Measurements from ENCODE around the gene ROGDI.

The ROGDI gene

GRCh38 chr16:4805231-4805630, 2.8 kb upstream of the ROGDI start:
- Histone ChIP-seq H3K9me3 (ENCODE audit: severe bottlenecking) (no peaks in the 10 kb centered on the region), H3K27ac (ENCODE audit: poor library complexity, severe bottlenecking) (no peak overlapping the region), H3K4me3 (ENCODE audit: severe bottlenecking) (no peak overlapping the region), H3K4me1 (ENCODE audit: insufficient read depth, poor library complexity, severe bottlenecking) (peaks cover 8% of the 10 kb centered on the region), H3K36me3 (ENCODE audit: low read depth) (peaks cover 36% of the 10 kb centered on the region), H3K27me3 (ENCODE audit: insufficient read depth, poor library complexity, severe bottlenecking) (no peaks in the 10 kb centered on the region)
- no peak for ATAC-seq (ENCODE audit: low read depth)
- no peak for TF ChIP-seq CTCF (IDR thresholded peaks at IDR 0.05; ENCODE audit: poor library complexity, severe bottlenecking)
- DNase-seq (ENCODE audit: low spot score), result no peak

- no peak for ATAC-seq (ENCODE audit: low read depth)
- no peak for TF ChIP-seq CTCF (IDR thresholded peaks at IDR 0.05; ENCODE audit: poor library complexity, severe bottlenecking)
Observed at GRCh38 chr16:4803898-4804762, 1.7 kb upstream of the ROGDI start.

GRCh38 chr16:4803401-4803844, 990 bp upstream of the ROGDI start:
- H3K4me1 ChIP-seq (ENCODE audit: insufficient read depth, poor library complexity, severe bottlenecking), result peaks cover 9% of the 10 kb centered on the region
- peak overlapping the region; percentile 54 for H3K4me3 ChIP-seq (ENCODE audit: severe bottlenecking)
- TF ChIP-seq CTCF (IDR thresholded peaks at IDR 0.05; ENCODE audit: poor library complexity, severe bottlenecking), result no peak
- H3K9me3 ChIP-seq (ENCODE audit: severe bottlenecking), result no peaks in the 10 kb centered on the region
- peaks cover 23% of the 10 kb centered on the region for H3K36me3 ChIP-seq (ENCODE audit: low read depth)
- H3K27me3 ChIP-seq (ENCODE audit: insufficient read depth, poor library complexity, severe bottlenecking), result no peaks in the 10 kb centered on the region
- ATAC-seq (ENCODE audit: low read depth) (no peak), DNase-seq (ENCODE audit: low spot score) (no peak)
- H3K27ac ChIP-seq (ENCODE audit: poor library complexity, severe bottlenecking), result peak overlapping the region; percentile 78

More at GRCh38 chr16:4803898-4804762, 1.7 kb upstream of the ROGDI start:
- H3K36me3 ChIP-seq (ENCODE audit: low read depth), result peaks cover 28% of the 10 kb centered on the region
- H3K27ac ChIP-seq (ENCODE audit: poor library complexity, severe bottlenecking), result no peak overlapping the region
- no peaks in the 10 kb centered on the region for H3K9me3 ChIP-seq (ENCODE audit: severe bottlenecking)
- peaks cover 9% of the 10 kb centered on the region for H3K4me1 ChIP-seq (ENCODE audit: insufficient read depth, poor library complexity, severe bottlenecking)
- no peak overlapping the region for H3K4me3 ChIP-seq (ENCODE audit: severe bottlenecking)
- H3K27me3 ChIP-seq (ENCODE audit: insufficient read depth, poor library complexity, severe bottlenecking), result no peaks in the 10 kb centered on the region
- no peak for DNase-seq (ENCODE audit: low spot score)

- TF ChIP-seq CTCF (IDR thresholded peaks at IDR 0.05; ENCODE audit: poor library complexity, severe bottlenecking), result no peak
- peak overlapping the region; percentile 54 for H3K4me3 ChIP-seq (ENCODE audit: severe bottlenecking)
- peaks cover 18% of the 10 kb centered on the region for H3K36me3 ChIP-seq (ENCODE audit: low read depth)
- peak overlapping the region; percentile 78 for H3K27ac ChIP-seq (ENCODE audit: poor library complexity, severe bottlenecking)
- ATAC-seq (ENCODE audit: low read depth) (peak; percentile 89), DNase-seq (ENCODE audit: low spot score) (peak; percentile 95)
- H3K9me3 ChIP-seq (ENCODE audit: severe bottlenecking), result no peaks in the 10 kb centered on the region
- no peaks in the 10 kb centered on the region for H3K27me3 ChIP-seq (ENCODE audit: insufficient read depth, poor library complexity, severe bottlenecking)
- H3K4me1 ChIP-seq (ENCODE audit: insufficient read depth, poor library complexity, severe bottlenecking), result peaks cover 9% of the 10 kb centered on the region
Observed at GRCh38 chr16:4802659-4803287, 340 bp upstream of the ROGDI start.
